NB4 (cell line): ENCODE data around the gene RTN4.

ENCODE experiments used
- POLR2A ChIP-seq: IDR thresholded peaks from 2 replicates; pipeline ENCODE4 v1.6.1; 2011; ENCODE audit warnings: mild to moderate bottlenecking; ENCODE audit not compliant: insufficient read length; ENCODE audit errors: extremely low read depth
- TF ChIP-seq, protein P1 (sequence below): IDR thresholded peaks from one replicate; pipeline ENCODE4 v1.5.1; 2012; ENCODE audit warnings: low read depth, low read length
- TF ChIP-seq, protein P2 (sequence below): IDR thresholded peaks from 2 replicates; pipeline ENCODE4 v1.6.1; 2011; ENCODE audit warnings: low read depth, low read length

DNA sequence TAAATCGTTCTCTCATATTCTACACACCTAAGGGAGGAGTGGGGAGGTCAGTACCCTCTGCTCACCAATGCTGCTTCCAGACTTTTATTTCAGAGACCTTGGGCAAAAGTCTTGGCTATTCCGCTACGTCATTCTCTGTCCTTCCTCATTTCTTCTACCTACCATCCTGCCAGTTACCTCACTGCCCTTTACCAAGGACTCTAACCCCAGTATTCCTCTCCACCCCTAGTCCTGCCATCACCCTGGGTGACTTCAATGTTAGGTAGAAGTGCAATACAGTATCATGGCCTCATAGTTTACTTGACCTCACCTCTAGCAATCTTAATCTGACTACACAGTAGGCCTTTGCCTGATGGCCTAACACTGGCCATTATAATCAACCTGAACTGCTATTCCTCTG lies 27.8 kb downstream of the RTN4 start:
- TF ChIP-seq, protein P1, sequence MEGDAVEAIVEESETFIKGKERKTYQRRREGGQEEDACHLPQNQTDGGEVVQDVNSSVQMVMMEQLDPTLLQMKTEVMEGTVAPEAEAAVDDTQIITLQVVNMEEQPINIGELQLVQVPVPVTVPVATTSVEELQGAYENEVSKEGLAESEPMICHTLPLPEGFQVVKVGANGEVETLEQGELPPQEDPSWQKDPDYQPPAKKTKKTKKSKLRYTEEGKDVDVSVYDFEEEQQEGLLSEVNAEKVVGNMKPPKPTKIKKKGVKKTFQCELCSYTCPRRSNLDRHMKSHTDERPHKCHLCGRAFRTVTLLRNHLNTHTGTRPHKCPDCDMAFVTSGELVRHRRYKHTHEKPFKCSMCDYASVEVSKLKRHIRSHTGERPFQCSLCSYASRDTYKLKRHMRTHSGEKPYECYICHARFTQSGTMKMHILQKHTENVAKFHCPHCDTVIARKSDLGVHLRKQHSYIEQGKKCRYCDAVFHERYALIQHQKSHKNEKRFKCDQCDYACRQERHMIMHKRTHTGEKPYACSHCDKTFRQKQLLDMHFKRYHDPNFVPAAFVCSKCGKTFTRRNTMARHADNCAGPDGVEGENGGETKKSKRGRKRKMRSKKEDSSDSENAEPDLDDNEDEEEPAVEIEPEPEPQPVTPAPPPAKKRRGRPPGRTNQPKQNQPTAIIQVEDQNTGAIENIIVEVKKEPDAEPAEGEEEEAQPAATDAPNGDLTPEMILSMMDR = no peak
- TF ChIP-seq POLR2A = no peak
- TF ChIP-seq, protein P2, sequence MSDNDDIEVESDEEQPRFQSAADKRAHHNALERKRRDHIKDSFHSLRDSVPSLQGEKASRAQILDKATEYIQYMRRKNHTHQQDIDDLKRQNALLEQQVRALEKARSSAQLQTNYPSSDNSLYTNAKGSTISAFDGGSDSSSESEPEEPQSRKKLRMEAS = no peak
